Cardiac septum (tissue), 1 donor: Measurements from ENCODE around the gene ARFGEF2. TPM values are rescaled to one million over a fixed set of nuclear protein-coding genes. Genes with fewer than 3 reads are reported as not detected.
"Not testable (repeated sequence)": the region's sequence is repeated elsewhere in the genome, so short reads cannot be mapped to it uniquely, and the experiment has no call there.

Experiments
- DNase-seq: peaks from one replicate; pipeline ENCODE4 v3.0.0-alpha.2; 2020; ENCODE audit warnings: low spot score
- intact Hi-C: fragments of 100-400 bp; cut with DNase I; formaldehyde crosslinking; loops from one replicate; pipeline ENCODE4 v1.14.0; 2022
- long read RNA-seq: library from polyadenylated mRNA; unstranded; transcript quantifications from one replicate; pipeline ENCODE4 v2.0.0, GENCODE V29; 2021
- total RNA-seq: library from RNA; stranded (reverse); fragmentation: NEBNext Ultra II Directional; extraction: Animal tissue kit (Norgen Biotek cat#: 25700); gene quantifications from one replicate; pipeline ENCODE4 v1.2.1, GENCODE V29; 2021
- donor health status: DM: no; HTN: no; CAD: no.

ARFGEF2 gene
- total RNA-seq = 37.0 TPM
- long read RNA-seq, full-length matches to known transcripts = 1 of 30 reads
- long read RNA-seq, partial matches to known transcripts = 23 of 30 reads
- long read RNA-seq, other reads (novel, unspliced or antisense) = 6 of 30 reads

- DNase-seq = peak; percentile 97
- intact Hi-C loops = no loop called here
Observed at GRCh38 chr20:48921168-48921882, at the start of gene ARFGEF2. ARFGEF2 (plus strand) TSS chr20:48921711; CDS start chr20:48921890, 179 bp downstream.

- DNase-seq = no peak
- intact Hi-C loops = no loop called here
Observed at GRCh38 chr20:48875233-48875913, 46.1 kb upstream of the ARFGEF2 start.

GRCh38 chr20:48875914-48876240 is 45.6 kb upstream of the ARFGEF2 start:
- no peak for DNase-seq
- intact Hi-C loops = no loop called here

- intact Hi-C loops = no loop called here
- no peak for DNase-seq
Observed at GRCh38 chr20:48877304-48877703, 44.2 kb upstream of the ARFGEF2 start.

- intact Hi-C loops = no loop called here
- no peak for DNase-seq
Observed at GRCh38 chr20:48878534-48879248, 42.8 kb upstream of the ARFGEF2 start.

- DNase-seq = no peak
- intact Hi-C loops = no loop called here
Observed at GRCh38 chr20:48879612-48880245, 41.8 kb upstream of the ARFGEF2 start.

- no peak for DNase-seq
- intact Hi-C loops = no loop called here
Observed at GRCh38 chr20:48880331-48880730, 41.2 kb upstream of the ARFGEF2 start.

GRCh38 chr20:48880981-48881657 is 40.4 kb upstream of the ARFGEF2 start:
- DNase-seq = no peak
- intact Hi-C loops = no loop called here

- DNase-seq = no peak
Observed at GRCh38 chr20:48885237-48885636, 36.3 kb upstream of the ARFGEF2 start.

GRCh38 chr20:48886194-48886593 is 35.3 kb upstream of the ARFGEF2 start:
- no peak for DNase-seq

More at GRCh38 chr20:48885237-48885636, 36.3 kb upstream of the ARFGEF2 start:
- intact Hi-C loops = no loop called here

GRCh38 chr20:48886811-48887210 is 34.7 kb upstream of the ARFGEF2 start:
- intact Hi-C loops = no loop called here
- no peak for DNase-seq

More at GRCh38 chr20:48886194-48886593, 35.3 kb upstream of the ARFGEF2 start:
- intact Hi-C loops = no loop called here

- DNase-seq, intact Hi-C loops: not testable (repeated sequence)
Observed at GRCh38 chr20:48888517-48888916, 33.0 kb upstream of the ARFGEF2 start.

GRCh38 chr20:48889140-48889790 is 32.2 kb upstream of the ARFGEF2 start:
- intact Hi-C loops = no loop called here
- DNase-seq = no peak

GRCh38 chr20:48891235-48892048 is 30.1 kb upstream of the ARFGEF2 start:
- intact Hi-C loops = no loop called here
- DNase-seq = no peak

GRCh38 chr20:48892049-48892470 is 29.5 kb upstream of the ARFGEF2 start:
- no peak for DNase-seq
- intact Hi-C loops = no loop called here

GRCh38 chr20:48892891-48893290 is 28.6 kb upstream of the ARFGEF2 start:
- no peak for DNase-seq
- intact Hi-C loops = no loop called here

- intact Hi-C loops = no loop called here
Observed at GRCh38 chr20:48893374-48893773, 28.1 kb upstream of the ARFGEF2 start.

More at GRCh38 chr20:48893374-48893773, 28.1 kb upstream of the ARFGEF2 start:
- DNase-seq = no peak
